HG02798 (cell line): ENCODE measurements around the gene SPATA1.
A peak's percentile ranks its signal among the peaks of the same experiment; 100 is the strongest.

Experiments used
- ATAC-seq: cut with Tn5 transposase; IDR thresholded peaks from one replicate; pipeline ENCODE4 v1.9.1; 2021; ENCODE audit warnings: mild to moderate bottlenecking; ENCODE audit not compliant: unreplicated experiment, poor library complexity

Gene SPATA1

DNA sequence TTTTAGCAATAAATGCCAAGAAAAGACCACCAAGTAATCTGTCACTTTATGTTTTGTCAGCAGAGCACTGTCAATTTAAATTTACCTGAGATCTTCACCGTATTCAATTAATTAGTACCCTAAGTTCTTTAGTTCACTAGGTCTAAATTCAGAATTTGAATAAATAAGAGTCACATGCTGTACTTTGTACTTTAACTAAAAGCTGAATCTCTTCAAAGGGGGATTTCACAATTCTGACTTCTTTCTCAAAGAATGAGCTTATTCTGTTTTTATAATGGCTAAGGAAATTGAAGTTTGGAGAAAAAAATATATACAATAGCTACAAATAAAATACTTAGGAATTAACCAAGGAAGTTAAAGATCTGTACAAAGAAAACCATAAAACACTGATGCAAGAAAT is 2.3 kb downstream of the SPATA1 start:
- no peak for ATAC-seq

DNA sequence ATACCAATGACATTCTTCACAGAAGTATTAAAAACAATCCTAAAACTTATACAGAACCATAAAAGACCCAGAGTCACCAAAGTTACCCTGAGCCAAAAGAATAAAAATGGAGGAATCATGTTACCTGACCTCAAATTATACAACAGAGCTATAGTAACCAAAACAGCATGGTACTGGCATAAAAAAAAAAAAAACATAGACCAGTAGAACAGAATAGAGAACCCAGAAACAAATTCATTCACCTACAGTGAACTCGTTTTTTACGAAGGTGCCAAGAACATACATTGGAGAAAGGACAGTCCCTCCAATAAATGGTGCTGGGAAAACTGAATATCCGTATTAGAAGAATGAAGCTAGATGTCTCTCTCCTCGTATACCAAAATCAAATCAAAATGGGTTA is 2.8 kb downstream of the SPATA1 start:
- ATAC-seq = no peak

GRCh38 chr1:84510165-84510564 is 4.0 kb downstream of the SPATA1 start:
- no peak for ATAC-seq

DNA sequence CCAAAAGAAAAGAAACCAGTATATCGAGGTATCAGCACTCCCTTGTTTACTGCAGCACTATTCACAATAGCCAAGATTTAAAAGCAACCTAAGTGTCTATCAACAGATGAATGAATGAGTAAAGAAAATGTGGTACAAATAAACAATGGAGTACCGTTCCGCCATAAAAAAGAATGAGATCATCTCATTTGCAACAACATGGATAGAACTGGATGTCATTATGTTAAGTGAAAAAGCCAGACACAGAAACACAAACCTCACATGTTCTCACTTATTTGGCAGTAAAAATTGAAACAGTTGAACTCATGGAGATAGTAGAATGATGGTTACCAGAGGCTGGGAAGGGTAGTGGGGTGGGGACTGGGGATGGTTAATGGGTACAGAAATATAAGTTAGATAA is 4.5 kb downstream of the SPATA1 start:
- ATAC-seq = no peak

DNA sequence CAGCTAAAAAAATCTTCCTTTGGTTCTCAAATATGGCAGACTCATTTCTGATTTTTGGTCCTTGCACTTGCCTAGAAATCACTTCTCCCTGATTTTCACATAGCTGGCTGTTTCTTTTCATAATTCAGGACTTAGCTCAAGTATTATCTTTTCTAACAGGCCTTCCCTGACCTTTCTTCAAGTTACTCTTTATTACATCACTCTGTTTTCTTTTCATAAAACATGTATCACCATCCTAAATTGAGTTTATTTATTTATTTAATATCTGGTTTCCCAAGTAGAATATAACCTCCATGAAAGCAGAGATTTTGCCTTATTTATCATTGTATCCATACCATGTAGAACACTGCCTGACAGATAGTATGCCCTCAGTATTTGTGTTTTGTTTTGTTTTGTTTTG is 18.4 kb downstream of the SPATA1 start:
- no peak for ATAC-seq

DNA sequence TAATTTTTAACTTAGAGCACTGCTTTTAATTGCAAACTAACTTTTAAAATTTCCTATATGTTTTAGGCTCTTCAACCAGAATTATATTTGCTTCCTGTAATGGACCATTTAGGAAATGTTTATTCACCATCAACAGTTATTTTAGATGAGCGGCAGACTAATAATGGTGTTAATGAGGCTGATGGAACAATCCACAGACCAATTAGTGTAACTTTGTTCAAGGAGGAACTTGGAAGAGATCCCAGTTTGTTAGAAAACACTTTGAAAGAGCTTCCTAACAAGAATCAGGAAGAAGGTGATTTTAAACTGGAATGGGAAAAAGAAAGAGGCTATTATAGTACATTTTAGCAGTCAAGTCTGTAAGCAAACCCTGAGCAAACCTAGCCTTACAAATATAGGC is 19.6 kb downstream of the SPATA1 start:
- no peak for ATAC-seq

DNA sequence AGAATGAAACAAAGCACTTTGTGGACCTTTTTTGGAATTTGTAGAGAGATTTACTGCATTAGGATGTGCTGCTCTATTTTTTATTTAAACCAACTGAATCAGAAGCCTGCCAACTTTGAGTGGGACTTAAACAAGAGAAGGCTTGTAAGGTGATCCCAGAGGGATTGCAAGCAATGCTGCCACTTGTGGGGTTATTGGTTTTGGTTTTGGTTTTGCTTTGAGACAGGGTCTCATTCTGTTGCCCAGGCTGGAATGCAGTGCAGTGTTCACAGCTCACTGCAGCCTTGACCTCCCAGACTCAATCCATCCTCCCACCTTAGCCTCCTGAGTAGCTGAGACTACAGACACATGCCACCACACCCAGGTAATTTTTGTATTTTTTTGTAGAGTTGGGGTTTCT is 32.4 kb downstream of the SPATA1 start:
- peak; percentile 74 for ATAC-seq

- no peak for ATAC-seq
Measured at GRCh38 chr1:84539972-84540371, 33.8 kb downstream of the SPATA1 start.

DNA sequence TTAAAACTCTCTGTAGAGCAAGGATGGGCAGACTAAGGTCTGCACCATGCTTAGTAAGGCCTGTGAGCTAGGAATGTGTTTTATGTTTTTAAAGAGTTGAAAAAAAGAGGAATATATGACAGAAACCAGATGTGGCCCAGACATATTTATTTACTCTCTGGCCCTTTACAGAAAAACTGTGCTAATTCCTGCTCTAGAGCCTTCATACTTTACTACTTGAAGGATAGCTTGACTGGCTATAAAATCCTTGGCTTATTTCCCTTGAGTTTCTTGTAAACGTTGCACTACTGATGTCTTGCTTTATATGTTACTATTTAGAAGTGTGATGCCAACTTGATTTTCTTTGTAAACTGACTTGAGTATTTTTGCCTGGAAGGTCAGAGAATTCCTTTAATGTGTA is 34.6 kb downstream of the SPATA1 start:
- ATAC-seq = no peak

DNA sequence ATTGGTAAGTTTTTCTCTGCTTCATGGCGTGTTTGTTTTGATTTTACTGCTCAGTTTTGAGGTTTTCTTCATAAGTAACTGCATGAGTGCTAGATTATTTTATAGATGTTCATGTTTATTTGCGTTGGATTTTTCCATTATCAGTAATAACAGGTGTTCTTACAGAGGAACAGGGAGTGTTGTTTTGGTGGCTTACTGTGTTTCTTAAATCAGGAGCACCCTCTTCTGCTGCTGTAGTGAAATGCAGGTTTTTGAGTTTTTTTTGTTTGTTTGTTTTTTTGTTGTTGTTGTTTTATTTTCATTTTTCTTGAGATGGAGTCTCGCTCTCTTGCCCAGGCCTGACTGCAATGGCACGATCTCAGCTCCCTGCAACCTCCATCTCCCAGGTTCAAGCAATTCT is 35.5 kb downstream of the SPATA1 start:
- no peak for ATAC-seq

- ATAC-seq = no peak
Measured at GRCh38 chr1:84550826-84551225, 44.6 kb downstream of the SPATA1 start.

DNA sequence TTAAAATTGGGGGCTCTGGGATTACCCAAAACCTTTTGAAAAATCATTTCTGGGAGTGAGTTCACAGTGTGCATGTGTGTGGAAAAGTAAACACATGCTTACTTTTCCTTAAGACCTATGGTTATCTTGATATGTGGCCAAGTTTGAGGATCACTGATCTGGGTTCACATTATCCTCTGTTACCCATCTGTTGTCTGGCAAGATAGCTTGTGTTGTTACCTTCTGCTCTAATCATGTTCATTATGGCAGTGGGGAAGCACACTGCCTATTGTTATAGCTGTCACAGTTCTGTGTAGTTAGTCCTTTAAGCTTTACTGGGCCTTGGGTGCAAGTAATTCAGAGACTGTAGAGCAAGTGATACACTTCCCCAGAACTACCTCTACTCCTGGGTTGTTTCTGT is 63.0 kb downstream of the SPATA1 start:
- ATAC-seq = no peak

DNA sequence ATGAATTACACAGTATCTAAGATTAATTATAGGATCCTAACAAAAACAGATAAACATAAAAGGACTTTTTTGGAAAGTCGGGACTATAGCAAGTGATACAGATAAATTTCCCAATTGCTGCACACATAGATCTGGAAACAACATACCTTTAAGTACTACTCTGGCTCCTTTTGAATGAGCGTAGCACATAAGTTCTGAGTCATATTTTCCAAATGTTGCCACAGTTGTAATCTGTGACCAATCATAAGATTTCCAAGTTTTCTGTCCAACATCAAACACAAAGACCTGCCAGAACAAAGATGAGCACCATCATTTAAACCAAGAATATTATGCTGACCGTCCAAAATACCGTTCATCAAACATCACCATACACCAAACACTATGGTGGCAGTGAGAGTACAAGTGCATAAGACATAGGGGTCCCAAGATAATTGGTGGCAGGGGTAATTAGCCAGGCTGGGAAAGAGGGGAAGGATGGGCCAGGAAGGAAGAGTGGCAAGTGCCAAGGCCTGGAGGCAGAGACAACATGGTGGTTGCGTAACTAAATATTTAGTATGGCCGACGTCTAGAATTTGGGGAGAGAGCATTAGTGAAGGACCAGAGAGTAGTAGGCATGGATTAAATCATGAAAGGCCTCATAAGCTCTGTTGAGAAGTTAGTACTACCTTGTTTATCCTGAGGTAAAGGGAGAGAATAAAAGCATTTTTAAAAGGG is 64.4 kb downstream of the SPATA1 start:
- no peak for ATAC-seq

GRCh38 chr1:84571150-84571535 is 65.0 kb downstream of the SPATA1 start:
- no peak for ATAC-seq

- no peak for ATAC-seq
Measured at GRCh38 chr1:84573481-84573966, 67.3 kb downstream of the SPATA1 start.

DNA sequence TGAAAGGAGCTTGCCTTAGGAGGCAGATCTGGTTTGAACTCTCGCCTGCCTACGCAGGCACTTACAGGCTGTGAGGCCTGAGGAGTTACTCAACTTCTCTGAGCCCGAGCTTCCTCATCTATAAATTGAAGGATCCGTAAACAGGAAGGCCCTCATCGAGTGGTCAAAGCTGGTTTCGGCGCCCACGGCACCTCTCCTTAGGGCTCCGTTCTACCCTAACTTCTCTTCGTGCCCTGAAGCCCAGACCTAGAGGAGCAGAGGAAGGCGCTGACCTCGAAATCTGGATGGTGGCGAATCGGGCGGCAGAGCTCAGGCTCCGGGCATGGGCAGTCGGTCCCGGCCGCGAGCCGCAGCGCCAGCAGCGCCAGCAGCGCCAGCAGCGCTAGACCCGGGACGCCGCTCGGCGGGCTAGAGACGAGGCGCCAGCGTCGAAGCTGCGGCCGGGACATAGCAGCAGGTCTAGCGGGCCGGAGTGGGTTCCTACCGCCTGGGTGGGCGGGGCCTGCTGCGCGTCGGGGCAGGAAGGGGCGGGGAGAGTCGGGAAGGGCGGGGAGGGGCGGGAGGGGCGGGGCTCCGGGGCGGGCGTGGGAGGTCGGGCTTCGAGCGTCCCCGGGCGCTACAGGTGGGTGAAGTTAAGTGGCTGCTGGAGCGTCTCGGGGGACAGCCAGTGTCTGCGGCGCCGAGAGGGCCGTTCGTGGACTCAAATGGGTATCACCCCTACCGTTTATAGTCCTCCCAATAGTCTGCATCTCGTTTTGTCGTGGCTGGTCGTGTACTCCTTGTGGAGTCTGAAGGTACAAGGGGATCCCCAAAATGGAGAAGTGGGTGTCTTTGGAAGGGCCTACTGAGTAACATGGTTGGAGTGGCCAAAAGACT is 68.0 kb downstream of the SPATA1 start, which contains the start of gene CTBS:
Gene CTBS (minus strand): TSS at position 474 of the 876 bp plus-strand sequence. CDS start 25 bp downstream, at position 449.
- ATAC-seq = peak; percentile 89

DNA sequence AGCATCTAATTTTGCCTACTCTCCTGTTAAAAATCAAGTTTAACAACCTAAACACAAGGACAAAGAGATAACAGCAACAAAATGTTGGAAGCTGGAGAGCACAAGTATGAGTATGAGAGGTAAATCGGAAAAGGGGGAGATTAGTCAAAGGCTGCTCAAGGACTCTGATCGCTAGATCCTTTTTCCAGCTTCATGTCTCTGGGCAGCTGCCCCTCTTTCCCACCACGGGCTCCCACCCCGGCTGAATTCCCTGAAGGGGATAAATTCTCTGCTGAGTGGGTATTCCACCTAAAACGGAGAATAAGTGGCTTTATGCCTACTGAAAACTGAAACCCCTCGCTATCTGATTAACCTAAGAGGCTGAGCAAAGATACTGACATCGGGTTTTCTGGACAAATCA is 68.8 kb downstream of the SPATA1 start:
- no peak for ATAC-seq

DNA sequence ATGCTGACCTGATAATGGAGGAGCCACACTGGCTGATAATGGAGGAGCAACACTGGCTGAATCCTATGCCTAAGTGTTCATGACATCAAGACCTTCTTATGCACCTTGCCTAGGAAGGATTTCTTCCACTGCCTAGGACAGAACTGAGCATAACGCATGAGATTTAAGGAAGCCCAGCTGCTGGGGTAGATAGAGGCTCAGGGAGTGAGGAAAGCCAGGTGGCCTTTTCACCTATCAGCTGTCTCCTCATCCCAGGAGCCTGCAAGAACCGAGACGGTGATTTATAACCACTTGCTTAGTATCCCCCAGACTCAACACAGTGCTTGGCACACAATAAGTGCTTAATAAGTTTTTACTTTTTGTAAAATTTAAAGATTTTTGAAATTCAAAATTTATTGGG is 75.5 kb downstream of the SPATA1 start:
- ATAC-seq = no peak

DNA sequence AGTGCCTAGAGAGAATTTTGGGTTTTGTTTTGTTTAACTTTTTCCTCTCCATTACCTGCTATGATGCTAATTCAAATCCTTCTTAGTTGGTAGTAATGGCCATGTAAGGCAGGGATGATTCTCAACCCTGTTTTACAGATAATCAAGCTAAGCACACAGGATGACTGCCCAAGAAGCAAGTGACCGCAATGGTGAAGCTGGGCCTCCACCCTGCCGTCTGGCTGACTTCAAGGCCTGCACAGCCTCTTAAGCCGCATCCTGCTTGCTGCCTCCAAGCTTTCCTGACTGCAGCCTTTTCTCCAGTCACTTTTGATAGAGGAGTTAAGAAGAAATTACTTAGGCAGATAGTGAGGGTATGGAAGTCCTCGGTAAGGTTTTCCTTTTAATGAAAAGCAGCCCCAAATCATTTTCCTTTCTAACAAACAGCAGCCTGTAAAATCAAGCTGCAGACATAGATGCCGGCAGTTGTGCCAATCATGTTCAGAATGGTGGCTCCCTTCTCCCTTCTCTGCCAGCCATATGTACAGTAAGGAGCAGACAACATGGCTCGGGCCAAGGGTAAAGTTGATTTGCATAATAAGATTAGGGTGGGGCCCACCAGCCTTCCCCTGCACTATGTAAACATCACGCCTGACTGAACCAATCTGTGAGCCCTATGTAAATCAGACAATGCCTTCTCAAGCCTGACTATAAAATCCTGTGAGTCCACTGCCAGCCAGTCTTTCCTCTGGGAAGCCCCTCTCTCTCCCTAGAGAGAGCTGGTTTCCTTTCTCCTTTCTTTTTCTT is 76.8 kb downstream of the SPATA1 start:
- no peak for ATAC-seq

GRCh38 chr1:84583648-84584047 is 77.5 kb downstream of the SPATA1 start:
- no peak for ATAC-seq

- no peak for ATAC-seq
Measured at GRCh38 chr1:84584126-84584525, 77.9 kb downstream of the SPATA1 start.
